ENCODE data around the gene TWNK.

GRCh38 chr10:100972115-100972903 lies 15.0 kb upstream of the TWNK start:
- TF ChIP-seq CTCF (IDR thresholded peaks at IDR 0.05) (no peak), MYC (IDR thresholded peaks at IDR 0.05; ENCODE audit: borderline replicate concordance, low read length) (no peak)

All from A549 (cell line).